SU-DHL-6 (cell line): ENCODE results near the gene GPR135.
A peak's percentile ranks its signal among the peaks of the same experiment; 100 is the strongest.

Experiments
- H2AFZ ChIP-seq: fragments of 200-600 bp; sonication (generic); 2 replicates; pipeline ENCODE4 v1.6.1; 2014; ENCODE audit warnings: low read depth, mild to moderate bottlenecking, moderate library complexity, mixed read lengths, antibody characterized with exemption, low read length; ENCODE audit not compliant: severe bottlenecking
- H3F3A ChIP-seq: fragments of 200-600 bp; shearing (Covaris generic); 2 replicates; pipeline ENCODE4 v1.6.0; 2016; ENCODE audit warnings: antibody characterized with exemption, mild to moderate bottlenecking; ENCODE audit not compliant: insufficient read depth
- H3K27ac ChIP-seq: fragments of 200-600 bp; sonication (generic); 2 replicates; pipeline ENCODE4 v1.5.1; 2016; ENCODE audit warnings: low read depth, mild to moderate bottlenecking, low read length, moderate library complexity, mixed read lengths
- H3K27me3 ChIP-seq: fragments of 200-600 bp; sonication (generic), shearing (Covaris generic); 2 replicates; pipeline ENCODE4 v1.6.0; 2014; ENCODE audit warnings: mild to moderate bottlenecking, low read length
- H3K36me3 ChIP-seq: fragments of 200-600 bp; sonication (generic); 2 replicates; pipeline ENCODE4 v1.6.1; 2014; ENCODE audit warnings: mild to moderate bottlenecking, low read length, mixed read lengths
- H3K4me2 ChIP-seq: fragments of 300-600, 200-600 bp; shearing (Covaris generic), sonication (generic); 2 replicates; pipeline ENCODE4 v1.6.0; 2014; ENCODE audit warnings: low read length, low read depth, mild to moderate bottlenecking; ENCODE audit not compliant: poor library complexity, severe bottlenecking
- H3K4me3 ChIP-seq: fragments of 200-600 bp; sonication (generic); 2 replicates; pipeline ENCODE4 v1.5.1; 2014; ENCODE audit warnings: antibody characterized with exemption, low read length, mild to moderate bottlenecking, mixed read lengths; ENCODE audit not compliant: insufficient read depth, poor library complexity, severe bottlenecking
- H3K79me2 ChIP-seq: fragments of 200-600 bp; sonication (generic); 2 replicates; pipeline ENCODE4 v1.6.1; 2014; ENCODE audit warnings: mild to moderate bottlenecking, low read length, moderate library complexity; ENCODE audit not compliant: insufficient read depth
- H3K9ac ChIP-seq: fragments of 200-600 bp; sonication (generic); 2 replicates; pipeline ENCODE4 v1.7.0; 2014; ENCODE audit warnings: mild to moderate bottlenecking, low read length
- H3K9me2 ChIP-seq: fragments of 200-600 bp; sonication (generic); replicated peaks from 2 replicates; pipeline ENCODE4 v1.6.1; 2014; ENCODE audit warnings: low read length; ENCODE audit not compliant: insufficient read depth
- H3K9me3 ChIP-seq: fragments of 200-600 bp; sonication (generic); 2 replicates; pipeline ENCODE4 v1.6.1; 2014; ENCODE audit warnings: low read length, mixed read lengths; ENCODE audit not compliant: insufficient read depth
- H4K20me1 ChIP-seq: fragments of 200-600 bp; sonication (generic); 2 replicates; pipeline ENCODE4 v1.6.1; 2014; ENCODE audit warnings: low read depth, mild to moderate bottlenecking, antibody characterized with exemption, low read length, moderate library complexity, mixed read lengths
- EZH2phosphoT487 ChIP-seq: fragments of 200-600 bp; sonication (generic), shearing (Covaris generic); conservative IDR thresholded peaks from 2 replicates; pipeline ENCODE4 v1.6.1; 2018; ENCODE audit warnings: mild to moderate bottlenecking, antibody characterized with exemption, low read length, moderate library complexity, mixed read lengths
- TF ChIP-seq, protein P1 (sequence below): fragments of 200-600 bp; sonication (generic); IDR thresholded peaks from one replicate; pipeline ENCODE4 v1.5.1; 2017; ENCODE audit warnings: antibody characterized with exemption, mild to moderate bottlenecking, low read length, moderate library complexity; ENCODE audit not compliant: insufficient read depth, poor library complexity, severe bottlenecking

The GPR135 gene

DNA sequence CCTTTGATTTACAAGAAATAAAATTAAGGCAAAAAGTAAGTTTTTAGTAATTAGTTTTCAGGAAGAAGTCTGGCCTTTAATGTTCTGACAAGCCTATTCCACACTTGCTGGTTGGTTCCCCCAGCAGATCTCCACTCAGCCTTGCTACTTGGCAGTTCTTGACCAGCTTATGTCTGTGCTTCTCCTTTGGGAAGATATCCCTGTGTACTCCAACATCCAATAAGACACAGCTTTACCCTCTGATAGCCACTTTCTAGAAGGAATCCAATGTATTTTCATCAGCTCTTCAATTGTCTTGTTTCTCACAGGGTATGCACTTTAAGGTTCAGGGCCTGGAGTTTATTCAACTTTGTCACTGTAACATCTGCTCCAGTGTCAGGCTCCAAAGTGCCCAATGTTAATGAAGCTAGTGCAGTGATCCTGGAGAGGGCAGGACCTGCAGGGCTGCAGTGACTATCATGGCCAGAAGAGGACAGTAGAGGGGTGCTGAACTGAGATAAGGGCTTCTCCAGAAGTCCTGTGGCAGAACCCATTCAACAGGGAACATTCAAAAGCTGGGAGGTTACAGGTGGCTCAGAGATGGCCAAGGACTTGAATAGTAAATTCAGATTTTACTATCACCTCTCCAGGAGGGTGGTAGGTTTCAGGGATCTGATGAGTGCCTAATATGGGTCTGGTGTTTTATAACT, 42.0 kb upstream of the GPR135 start:
- Histone ChIP-seq H2AFZ (no peak overlapping the region), H3K4me3 (no peak overlapping the region), H3F3A (no peaks in the 10 kb centered on the region), H3K36me3 (no peaks in the 10 kb centered on the region), H3K27me3 (no peaks in the 10 kb centered on the region), H3K79me2 (no peaks in the 10 kb centered on the region), H3K9me3 (no peaks in the 10 kb centered on the region), H4K20me1 (0 out of 2 replicates have a peak, but pooled peaks cover 4% of the 10 kb centered on the region), H3K27ac (no peak overlapping the region), H3K9ac (no peak overlapping the region), H3K9me2 (no peaks in the 10 kb centered on the region), H3K4me2 (no peak overlapping the region)
- no peak for TF ChIP-seq EZH2phosphoT487
- TF ChIP-seq, protein P1, sequence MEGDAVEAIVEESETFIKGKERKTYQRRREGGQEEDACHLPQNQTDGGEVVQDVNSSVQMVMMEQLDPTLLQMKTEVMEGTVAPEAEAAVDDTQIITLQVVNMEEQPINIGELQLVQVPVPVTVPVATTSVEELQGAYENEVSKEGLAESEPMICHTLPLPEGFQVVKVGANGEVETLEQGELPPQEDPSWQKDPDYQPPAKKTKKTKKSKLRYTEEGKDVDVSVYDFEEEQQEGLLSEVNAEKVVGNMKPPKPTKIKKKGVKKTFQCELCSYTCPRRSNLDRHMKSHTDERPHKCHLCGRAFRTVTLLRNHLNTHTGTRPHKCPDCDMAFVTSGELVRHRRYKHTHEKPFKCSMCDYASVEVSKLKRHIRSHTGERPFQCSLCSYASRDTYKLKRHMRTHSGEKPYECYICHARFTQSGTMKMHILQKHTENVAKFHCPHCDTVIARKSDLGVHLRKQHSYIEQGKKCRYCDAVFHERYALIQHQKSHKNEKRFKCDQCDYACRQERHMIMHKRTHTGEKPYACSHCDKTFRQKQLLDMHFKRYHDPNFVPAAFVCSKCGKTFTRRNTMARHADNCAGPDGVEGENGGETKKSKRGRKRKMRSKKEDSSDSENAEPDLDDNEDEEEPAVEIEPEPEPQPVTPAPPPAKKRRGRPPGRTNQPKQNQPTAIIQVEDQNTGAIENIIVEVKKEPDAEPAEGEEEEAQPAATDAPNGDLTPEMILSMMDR: peak; percentile 82

DNA sequence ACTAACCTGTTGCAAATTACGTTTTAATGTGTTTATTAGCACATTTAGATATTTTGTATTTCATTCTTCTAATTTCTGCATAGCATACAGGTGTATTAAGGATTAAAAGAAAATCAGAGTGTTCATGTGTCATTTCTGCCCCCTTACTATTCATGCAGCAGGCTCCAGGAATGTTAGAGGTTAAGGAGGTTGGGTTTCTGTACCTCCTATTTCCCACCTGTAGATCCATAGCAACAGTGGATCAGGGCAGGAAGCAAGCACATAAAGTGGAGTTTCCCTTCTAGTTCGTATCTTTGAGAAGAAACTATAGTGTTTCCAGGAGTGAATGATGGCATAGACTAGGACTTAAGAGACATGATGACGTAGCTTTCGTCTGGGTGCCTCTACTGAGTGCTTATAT, 38.1 kb upstream of the GPR135 start:
- Histone ChIP-seq H3K9me3 (no peaks in the 10 kb centered on the region), H3K27ac (no peak overlapping the region), H4K20me1 (0 out of 2 replicates have a peak, but pooled peaks cover 4% of the 10 kb centered on the region), H3K9ac (no peak overlapping the region), H2AFZ (no peak overlapping the region), H3K36me3 (peaks cover 26% of the 10 kb centered on the region; the same call in 1 of the 2 replicates), H3K4me3 (no peak overlapping the region), H3K4me2 (no peak overlapping the region), H3K9me2 (no peaks in the 10 kb centered on the region), H3F3A (no peaks in the 10 kb centered on the region), H3K79me2 (no peaks in the 10 kb centered on the region), H3K27me3 (no peaks in the 10 kb centered on the region)
- TF ChIP-seq, protein P1: no peak
- no peak for TF ChIP-seq EZH2phosphoT487

DNA sequence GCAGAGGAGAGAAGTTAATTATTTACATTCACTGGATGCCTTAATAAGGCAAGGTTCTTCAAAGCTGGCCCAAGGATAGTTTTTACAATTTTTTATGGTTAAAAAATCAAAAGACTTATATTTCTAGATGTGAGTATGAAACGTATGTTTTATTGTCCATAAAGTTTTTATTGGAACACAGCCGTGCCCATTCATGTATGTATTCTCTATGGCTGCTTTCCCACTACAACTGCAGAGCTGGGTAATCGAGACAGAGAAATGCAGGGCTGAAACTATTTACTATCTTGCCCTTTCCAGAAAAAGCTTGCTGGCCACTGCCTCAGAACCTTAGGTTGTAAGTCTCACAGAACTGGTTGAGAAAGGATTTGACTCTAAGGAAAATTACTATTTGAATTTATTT, 35.6 kb upstream of the GPR135 start:
- H3K9me2 ChIP-seq: no peaks in the 10 kb centered on the region
- peaks cover 7% of the 10 kb centered on the region; the same call in 1 of the 2 replicates for H4K20me1 ChIP-seq
- H3K4me3 ChIP-seq: no peak overlapping the region
- H3F3A ChIP-seq: no peaks in the 10 kb centered on the region
- no peaks in the 10 kb centered on the region for H3K9me3 ChIP-seq
- H3K9ac ChIP-seq: no peak overlapping the region
- no peak overlapping the region for H3K4me2 ChIP-seq
- H3K79me2 ChIP-seq: no peaks in the 10 kb centered on the region
- TF ChIP-seq EZH2phosphoT487: no peak
- TF ChIP-seq, protein P1: no peak
- no peak overlapping the region for H2AFZ ChIP-seq
- peaks cover 40% of the 10 kb centered on the region; the same call in 1 of the 2 replicates for H3K36me3 ChIP-seq
- no peaks in the 10 kb centered on the region for H3K27me3 ChIP-seq
- H3K27ac ChIP-seq: no peak overlapping the region
